Measurements from ENCODE around the gene SCFD1. TPM values are rescaled to one million over a fixed set of nuclear protein-coding genes. Genes with fewer than 3 reads are reported as not detected.
"Not testable (repeated sequence)": the region's sequence is repeated elsewhere in the genome, so short reads cannot be mapped to it uniquely, and the experiment has no call there.

SCFD1 gene
- total RNA-seq, 4 donors from 2014 or later: 93.4 to 148 (median 106) TPM

DNA sequence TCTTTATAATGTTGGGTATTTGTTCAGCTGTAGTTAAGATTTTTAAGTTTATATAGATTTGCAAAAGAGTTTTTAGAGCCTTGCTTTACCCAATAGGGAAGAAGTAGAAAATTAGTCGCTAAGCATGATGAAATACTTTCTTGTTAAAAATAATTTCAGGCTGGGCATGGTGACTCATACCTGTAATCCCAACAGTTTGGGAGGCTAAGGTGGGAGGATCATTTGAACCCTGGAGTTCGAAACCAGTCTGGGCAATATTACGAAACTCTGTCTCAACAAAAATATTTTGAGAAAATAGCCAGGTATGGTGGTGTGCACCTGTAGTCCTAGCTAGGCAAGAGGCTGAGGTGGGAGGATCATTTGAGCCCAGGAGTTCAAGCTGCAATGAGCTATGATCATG, 18.7 kb upstream of the SCFD1 start:
- no peak for DNase-seq
- H3K4me1 ChIP-seq: no peaks in the 10 kb centered on the region
- H3K36me3 ChIP-seq: peaks cover 7 to 21% of the 10 kb centered on the region in 2 donors
- no peak overlapping the region for H3K4me3 ChIP-seq (replicated peaks in 1 of 3)
- no peaks in the 10 kb centered on the region for H3K9me3 ChIP-seq
- no peaks in the 10 kb centered on the region for H3K27me3 ChIP-seq
- no peak overlapping the region for H3K27ac ChIP-seq
- TF ChIP-seq CTCF (IDR thresholded peaks at IDR 0.05) (no peak), POLR2A (IDR thresholded peaks at IDR 0.05) (no peak)
- 92 to 98% methylated on average over 3 of the region's 3 CpGs for WGBS, 2 donors
- intact Hi-C loops (cut with DNase I): no loop called here

DNA sequence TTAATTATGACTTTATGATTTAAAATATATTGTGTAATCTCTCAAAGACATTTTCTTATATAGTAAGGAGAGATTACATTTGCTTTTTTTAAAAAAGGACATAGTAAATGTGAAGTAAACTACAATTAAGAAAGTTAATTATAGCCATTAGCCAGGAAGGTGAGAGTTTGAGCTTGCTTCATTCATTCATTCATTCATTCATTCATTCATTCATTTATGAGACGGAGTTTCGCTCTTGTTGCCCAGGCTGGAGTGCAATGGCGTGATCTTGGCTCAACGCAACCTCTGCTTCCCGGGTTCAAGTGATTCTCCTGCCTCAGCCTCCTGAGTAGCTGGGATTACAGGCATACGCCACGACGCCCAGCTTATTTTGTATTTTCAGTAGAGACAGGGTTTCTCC, 17.4 kb upstream of the SCFD1 start:
- intact Hi-C loops (cut with DNase I); H3K4me3 ChIP-seq (replicated peaks in 1 of 3); H3K4me1 ChIP-seq; DNase-seq; H3K27ac ChIP-seq; H3K9me3 ChIP-seq; H3K27me3 ChIP-seq: not testable (repeated sequence)
- peaks cover 7 to 19% of the 10 kb centered on the region in 2 donors for H3K36me3 ChIP-seq
- WGBS, 2 donors: 96% methylated on average over 8 of the region's 8 CpGs

DNA sequence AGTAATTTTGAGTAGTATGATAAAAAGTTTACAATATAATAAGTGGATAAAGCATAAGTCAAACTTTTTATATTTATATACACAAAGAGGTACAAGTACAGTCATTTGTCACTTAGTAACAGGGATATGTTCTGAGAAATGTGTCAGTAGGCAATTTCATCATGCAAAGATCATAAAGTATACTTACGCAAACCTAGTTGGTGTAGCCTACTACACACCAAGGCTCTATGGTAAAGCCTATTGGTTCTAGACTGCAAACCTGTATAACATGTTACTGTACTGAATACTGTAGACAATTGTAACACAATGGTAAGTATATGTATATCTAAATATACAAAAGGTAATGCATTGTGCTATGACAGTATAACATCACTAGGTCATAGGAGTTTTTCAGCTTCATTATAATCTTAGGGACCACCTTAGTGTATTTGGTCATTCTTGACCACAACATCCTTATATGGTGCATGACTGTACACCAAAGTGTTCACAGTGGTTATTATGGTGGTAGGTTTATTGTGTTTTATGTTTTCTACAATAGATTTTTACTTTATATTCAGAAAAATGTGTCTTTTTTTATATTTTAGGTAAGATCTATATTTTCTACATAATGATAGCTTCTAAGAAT, 14.9 kb upstream of the SCFD1 start:
- H3K4me1 ChIP-seq: peaks cover 7 to 8% of the 10 kb centered on the region in 2 donors
- intact Hi-C loops (cut with DNase I): no loop called here
- no peak overlapping the region for H3K27ac ChIP-seq
- no peaks in the 10 kb centered on the region for H3K9me3 ChIP-seq
- TF ChIP-seq CTCF (IDR thresholded peaks at IDR 0.05): no peak
- TF ChIP-seq POLR2A (IDR thresholded peaks at IDR 0.05): no peak
- 93 to 97% methylated on average over 1 of the region's 1 CpG for WGBS, 2 donors
- DNase-seq: no peak
- H3K36me3 ChIP-seq: peaks cover 7 to 16% of the 10 kb centered on the region in 2 donors
- H3K27me3 ChIP-seq: no peaks in the 10 kb centered on the region
- H3K4me3 ChIP-seq (replicated peaks in 1 of 3): no peak overlapping the region

DNA sequence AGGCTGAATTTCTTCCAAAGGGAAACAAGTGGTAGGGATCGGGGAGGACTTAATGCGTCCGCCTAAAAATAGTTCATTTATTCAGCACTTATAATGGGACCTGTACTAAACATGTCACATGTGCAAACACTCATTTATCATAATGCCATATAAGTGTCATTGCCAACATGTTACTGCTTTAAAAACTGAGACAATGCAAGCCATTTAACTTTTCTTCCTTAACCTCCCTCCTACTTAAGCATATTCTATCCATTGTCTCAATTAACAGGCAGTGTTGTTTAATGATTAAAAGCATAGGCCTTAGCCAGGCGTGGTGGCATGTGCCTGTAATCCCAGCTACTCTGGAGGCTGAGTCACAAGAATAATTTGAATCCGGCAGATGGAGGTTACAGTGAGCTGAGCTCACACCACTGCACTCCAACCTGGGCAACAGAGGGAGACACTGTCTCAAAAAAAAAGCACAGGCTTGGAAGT, 13.5 kb upstream of the SCFD1 start:
- no peaks in the 10 kb centered on the region for H3K9me3 ChIP-seq
- no peaks in the 10 kb centered on the region for H3K27me3 ChIP-seq
- no peak for DNase-seq
- TF ChIP-seq CTCF (IDR thresholded peaks at IDR 0.05) (no peak), POLR2A (IDR thresholded peaks at IDR 0.05) (no peak)
- 94 to 95% methylated on average over 5 of the region's 5 CpGs for WGBS, 2 donors
- H3K36me3 ChIP-seq: peaks cover 0 to 5% of the 10 kb centered on the region in 2 donors
- intact Hi-C loops (cut with DNase I): no loop called here
- peaks cover 7 to 8% of the 10 kb centered on the region in 2 donors for H3K4me1 ChIP-seq
- H3K27ac ChIP-seq: no peak overlapping the region
- no peak overlapping the region for H3K4me3 ChIP-seq (replicated peaks in 1 of 3)

GRCh38 chr14:30610787-30611343, 11.3 kb upstream of the SCFD1 start:
- DNase-seq: peak; percentile 45 to 50

More at GRCh38 chr14:30610787-30611343, 11.3 kb upstream of the SCFD1 start:
- 28 to 39% methylated on average over 6 of the region's 6 CpGs for WGBS, 2 donors
- no peak overlapping the region for H3K27ac ChIP-seq
- peaks cover 0 to 4% of the 10 kb centered on the region in 2 donors for H3K36me3 ChIP-seq
- no peak overlapping the region for H3K4me3 ChIP-seq (replicated peaks in 1 of 3)
- H3K27me3 ChIP-seq: no peaks in the 10 kb centered on the region
- intact Hi-C loops (cut with DNase I): no loop called here
- no peaks in the 10 kb centered on the region for H3K9me3 ChIP-seq
- no peak for TF ChIP-seq POLR2A (IDR thresholded peaks at IDR 0.05)
- peak in 3 of 6 experiments; percentile 27 to 43 (median 33) for TF ChIP-seq CTCF (IDR thresholded peaks at IDR 0.05)
- peaks cover 7 to 8% of the 10 kb centered on the region in 2 donors for H3K4me1 ChIP-seq
